Large intestine (tissue), 3 donors: ENCODE data around the gene BANP. TPM values are rescaled to one million over a fixed set of nuclear protein-coding genes. Genes with fewer than 3 reads are reported as not detected.

Experiments used
- DNase-seq, 2 donors: peaks; one replicate each; pipeline versions ENCODE4 v3.0.0 to v3.0.0-alpha.2; 2013
- H3K27ac ChIP-seq: one replicate; pipeline ENCODE4 v1.5.1; 2013; ENCODE audit warnings: low read length
- H3K27me3 ChIP-seq: 2 replicates; pipeline ENCODE4 v1.6.1; 2013; ENCODE audit warnings: low read length; ENCODE audit not compliant: control insufficient read depth, insufficient read depth
- H3K36me3 ChIP-seq: 2 replicates; pipeline ENCODE4 v1.6.1; 2013; ENCODE audit warnings: low read length; ENCODE audit not compliant: control insufficient read depth, insufficient read depth
- H3K4me1 ChIP-seq: one replicate; pipeline ENCODE4 v1.6.1; 2013; ENCODE audit warnings: low read length; ENCODE audit not compliant: control insufficient read depth, insufficient read depth
- H3K4me3 ChIP-seq: one replicate; pipeline ENCODE4 v1.5.1; 2013; ENCODE audit warnings: low read length
- H3K9me3 ChIP-seq: one replicate; pipeline ENCODE4 v1.6.1; 2013; ENCODE audit warnings: mild to moderate bottlenecking, low read depth, low read length, moderate library complexity; ENCODE audit not compliant: control insufficient read depth
- WGBS: methylation state at CpG from one replicate; pipeline ENCODE4 v1.1.5; 2013; ENCODE audit warnings: low lambda C conversion rate; ENCODE audit not compliant: insufficient coverage; 5-methylcytosine and 5-hydroxymethylcytosine counted together
- polyA plus RNA-seq: library from polyadenylated mRNA; unstranded; fragments of 120-200 nt; gene quantifications from one replicate; pipeline ENCODE4 v1.2.1, GENCODE V29; 2013

BANP gene
- polyA plus RNA-seq, 1 donor, result 16.2 TPM

DNA sequence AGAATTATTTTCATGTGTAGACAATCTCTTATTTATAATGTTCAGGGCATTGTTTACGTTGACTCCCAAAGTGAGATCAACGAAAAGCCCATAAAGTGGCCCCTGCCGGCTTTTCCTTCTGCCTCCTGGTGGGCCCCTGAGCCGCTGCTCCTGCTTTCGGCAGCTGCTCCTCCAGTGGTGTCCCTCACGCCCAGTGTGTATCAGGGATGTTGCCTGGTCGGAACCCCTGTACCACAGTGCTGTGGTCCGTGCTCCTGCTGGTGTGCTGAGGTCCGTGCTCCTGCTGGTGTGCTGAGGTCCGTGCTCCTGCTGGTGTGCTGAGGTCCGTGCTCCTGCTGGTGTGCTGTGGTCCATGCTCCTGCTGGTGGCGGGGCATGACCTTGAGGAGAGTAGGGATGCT, 107.6 kb downstream of the BANP start:
- peaks cover 16% of the 10 kb centered on the region for H3K36me3 ChIP-seq
- H3K27me3 ChIP-seq, result no peaks in the 10 kb centered on the region
- no peak overlapping the region for H3K4me3 ChIP-seq
- H3K9me3 ChIP-seq, result no peaks in the 10 kb centered on the region
- no peak overlapping the region for H3K27ac ChIP-seq
- WGBS, result no CpG with 5 or more reads among the region's 12 CpGs
- no peak for DNase-seq
- H3K4me1 ChIP-seq, result peaks cover 2% of the 10 kb centered on the region

DNA sequence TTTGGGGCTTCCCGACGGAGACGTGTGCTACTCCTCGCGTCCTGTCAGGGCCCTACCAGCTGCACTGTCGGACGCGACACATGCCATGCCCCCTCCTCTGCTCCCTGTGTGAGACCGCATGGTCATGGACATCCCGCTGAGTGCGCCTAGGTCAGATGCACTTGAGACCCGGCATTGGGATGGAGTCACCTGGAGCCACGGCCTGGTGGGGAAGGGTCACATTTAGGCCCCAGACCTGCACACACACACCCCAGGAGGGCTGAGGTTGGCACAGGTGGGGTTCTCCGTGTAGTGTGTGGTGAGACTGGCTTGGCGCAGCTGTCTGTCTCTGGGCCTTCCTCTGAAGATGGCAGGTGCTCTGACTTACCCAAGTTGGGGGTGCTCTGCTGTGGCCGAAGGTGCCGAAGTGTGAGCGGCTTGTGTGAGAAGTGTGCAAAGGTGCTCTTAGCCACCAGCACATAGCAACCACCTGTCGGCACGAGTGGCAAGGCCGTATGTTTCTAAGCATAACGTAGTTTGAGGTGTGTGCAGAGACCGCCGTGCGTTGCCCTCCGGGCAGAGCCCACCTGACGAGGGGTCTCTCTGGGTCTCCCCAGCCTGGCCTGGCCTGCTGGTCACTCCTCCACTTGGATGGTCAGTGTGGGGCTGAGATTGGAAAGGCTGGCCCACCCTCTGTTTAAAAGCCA, 108.6 kb downstream of the BANP start:
- peaks cover 19% of the 10 kb centered on the region for H3K36me3 ChIP-seq
- no peak overlapping the region for H3K4me3 ChIP-seq
- no peak overlapping the region for H3K27ac ChIP-seq
- H3K27me3 ChIP-seq, result no peaks in the 10 kb centered on the region
- no CpG with 5 or more reads among the region's 27 CpGs for WGBS
- no peaks in the 10 kb centered on the region for H3K9me3 ChIP-seq
- DNase-seq, result no peak
- H3K4me1 ChIP-seq, result peaks cover 2% of the 10 kb centered on the region

DNA sequence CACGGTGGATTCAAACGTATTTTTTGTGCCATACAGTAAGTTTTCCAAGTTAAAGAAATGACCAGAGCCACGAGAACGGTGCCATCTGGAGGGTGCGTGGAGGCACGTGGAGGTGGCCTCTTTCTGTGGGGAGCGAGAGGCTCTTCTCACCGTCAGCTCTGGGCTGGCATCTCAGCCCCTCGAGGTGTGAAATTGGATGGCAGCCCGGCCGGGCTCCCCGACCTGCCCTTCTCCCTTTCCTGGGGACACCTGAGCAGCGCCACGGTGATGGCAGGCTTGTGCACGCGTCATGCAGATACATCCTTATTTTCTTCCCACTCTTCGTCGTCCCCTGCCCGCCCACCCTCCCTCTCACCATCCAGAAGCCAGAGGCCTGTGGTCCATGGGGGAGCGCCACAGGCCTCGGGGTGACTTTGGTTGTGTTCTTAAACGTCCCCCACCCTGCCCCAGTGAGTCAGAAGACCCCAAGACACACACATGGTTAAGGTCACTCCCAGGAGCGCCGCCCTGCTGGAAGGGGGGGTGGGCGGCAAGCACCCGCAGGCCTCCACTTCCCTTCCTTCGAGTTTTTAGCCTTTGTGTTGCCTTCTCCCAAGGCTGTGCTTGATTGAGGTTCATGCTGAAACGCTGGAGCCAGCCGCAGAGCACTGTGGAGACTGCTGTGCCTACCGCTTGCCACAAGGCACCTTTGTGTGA, 109.4 kb downstream of the BANP start:
- peaks cover 2% of the 10 kb centered on the region for H3K4me1 ChIP-seq
- 100% methylated on average over 3 of the region's 30 CpGs for WGBS
- DNase-seq, result no peak
- peaks cover 22% of the 10 kb centered on the region for H3K36me3 ChIP-seq
- no peaks in the 10 kb centered on the region for H3K9me3 ChIP-seq
- no peak overlapping the region for H3K4me3 ChIP-seq
- no peak overlapping the region for H3K27ac ChIP-seq
- no peaks in the 10 kb centered on the region for H3K27me3 ChIP-seq

DNA sequence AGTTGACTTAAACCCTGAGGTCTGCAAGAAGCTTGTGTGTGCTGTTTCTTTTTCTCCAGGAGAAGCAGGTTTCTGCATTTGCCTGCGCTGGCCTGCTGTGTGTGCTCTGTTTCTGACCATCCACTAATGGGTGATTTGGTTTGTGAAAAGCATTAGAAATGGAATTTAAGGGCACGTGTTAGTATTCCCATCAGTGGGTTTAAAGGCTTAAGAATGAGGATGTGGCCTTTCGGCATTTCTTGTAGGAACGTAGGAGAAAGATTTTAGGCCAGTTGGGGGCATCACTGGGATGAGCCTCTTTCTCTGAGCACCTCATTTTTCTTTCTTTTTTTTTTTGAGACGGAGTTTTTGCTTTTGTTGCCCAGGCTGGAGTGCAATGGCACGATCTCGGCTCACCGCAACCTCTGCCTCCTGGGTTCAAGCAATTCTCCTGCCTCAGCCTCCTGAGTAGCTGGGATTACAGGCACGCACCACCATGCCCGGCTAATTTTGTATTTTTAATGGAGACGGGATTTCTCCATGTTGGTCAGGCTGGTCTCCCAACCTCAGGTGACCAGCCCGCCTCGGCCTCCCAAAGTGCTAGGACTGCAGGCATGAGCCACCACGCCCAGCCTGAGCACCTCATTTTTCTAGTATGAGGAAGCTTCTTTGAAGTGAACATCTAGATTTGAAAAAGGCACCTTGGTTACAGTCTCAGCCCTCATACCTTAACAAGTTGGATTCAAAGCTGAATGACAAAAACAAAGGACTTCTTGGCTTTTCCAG, 110.3 kb downstream of the BANP start:
- 100% methylated on average over 1 of the region's 14 CpGs for WGBS
- Histone ChIP-seq H3K27ac (no peak overlapping the region), H3K36me3 (peaks cover 22% of the 10 kb centered on the region), H3K4me3 (no peak overlapping the region), H3K4me1 (peaks cover 2% of the 10 kb centered on the region), H3K9me3 (no peaks in the 10 kb centered on the region), H3K27me3 (no peaks in the 10 kb centered on the region)
- no peak for DNase-seq

DNA sequence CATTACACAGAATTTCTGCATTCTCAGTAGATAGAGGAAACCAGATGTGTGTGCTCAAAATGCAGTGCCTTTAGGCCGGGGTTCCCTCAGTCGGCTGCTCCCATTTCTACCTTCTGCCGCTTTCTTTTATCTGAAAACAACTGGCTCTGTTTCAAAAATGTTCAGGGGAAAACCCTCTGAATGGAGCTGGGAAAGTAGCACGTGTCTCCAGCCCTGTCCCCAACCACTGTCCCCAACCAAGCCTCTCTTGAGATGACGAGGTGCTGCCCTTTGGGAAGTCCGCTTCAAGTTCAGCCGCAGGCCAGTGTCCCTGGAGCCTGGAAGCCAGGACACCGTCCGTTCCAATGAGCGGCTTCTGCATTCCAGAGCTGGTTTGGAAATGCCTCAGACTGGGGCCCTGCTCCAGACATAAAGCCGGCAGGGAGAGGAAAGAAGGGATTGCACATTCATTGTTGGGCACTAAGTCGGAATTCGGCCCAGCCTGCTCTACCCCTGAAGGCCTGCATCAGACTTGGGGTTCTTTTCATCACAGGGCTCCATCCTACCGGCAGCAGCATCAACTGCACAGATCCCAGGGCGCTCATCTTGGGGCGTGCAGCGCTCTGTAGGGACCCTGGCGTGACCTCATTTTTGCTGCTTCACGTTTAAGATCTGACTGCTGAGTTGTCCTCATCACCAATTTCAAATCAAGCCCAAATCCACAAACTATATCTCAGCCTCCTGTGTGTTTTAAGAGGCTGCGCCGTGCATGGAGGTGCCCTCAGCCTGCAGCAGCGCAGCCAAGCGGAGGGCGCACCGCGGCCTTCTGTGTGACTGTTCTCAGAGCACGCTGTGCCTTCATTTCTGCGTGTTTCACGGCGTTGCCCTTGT, 111.3 kb downstream of the BANP start:
- WGBS, result 60% methylated on average over 1 of the region's 30 CpGs
- no peak for DNase-seq
- Histone ChIP-seq H3K27me3 (no peaks in the 10 kb centered on the region), H3K27ac (no peak overlapping the region), H3K9me3 (no peaks in the 10 kb centered on the region), H3K4me1 (peaks cover 2% of the 10 kb centered on the region), H3K4me3 (no peak overlapping the region), H3K36me3 (peaks cover 19% of the 10 kb centered on the region)

DNA sequence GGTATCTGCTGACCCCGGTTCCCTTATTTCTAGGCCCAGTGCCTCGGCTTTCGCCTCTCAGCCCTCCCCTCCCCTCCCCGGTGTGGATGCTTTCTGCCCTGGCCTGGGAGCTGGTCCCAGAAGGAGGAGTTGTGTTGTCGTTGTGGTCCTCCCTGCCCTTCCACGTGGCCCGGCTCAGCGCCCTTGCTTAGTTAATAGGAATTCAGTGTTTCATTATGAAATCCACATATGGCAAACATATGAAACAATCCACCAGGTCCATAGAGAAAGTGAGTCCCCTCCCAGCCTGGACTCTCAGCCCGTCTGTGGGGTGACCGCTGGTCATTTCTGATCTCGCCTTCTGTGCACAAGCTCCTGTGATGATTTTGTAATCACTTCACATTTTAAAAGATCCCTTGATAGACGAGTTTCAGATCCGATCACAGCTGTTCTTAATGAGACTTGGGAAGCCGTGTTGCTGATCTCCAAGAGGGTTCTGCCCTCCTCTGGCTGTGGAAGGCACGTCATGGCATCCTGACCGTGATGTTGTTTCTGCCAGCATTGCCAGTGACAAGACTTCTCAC, 112.1 kb downstream of the BANP start:
- Histone ChIP-seq H3K27ac (no peak overlapping the region), H3K9me3 (no peaks in the 10 kb centered on the region), H3K4me3 (no peak overlapping the region), H3K4me1 (peaks cover 2% of the 10 kb centered on the region), H3K27me3 (no peaks in the 10 kb centered on the region), H3K36me3 (peaks cover 17% of the 10 kb centered on the region)
- no peak for DNase-seq
- WGBS, result 83% methylated on average over 1 of the region's 16 CpGs

DNA sequence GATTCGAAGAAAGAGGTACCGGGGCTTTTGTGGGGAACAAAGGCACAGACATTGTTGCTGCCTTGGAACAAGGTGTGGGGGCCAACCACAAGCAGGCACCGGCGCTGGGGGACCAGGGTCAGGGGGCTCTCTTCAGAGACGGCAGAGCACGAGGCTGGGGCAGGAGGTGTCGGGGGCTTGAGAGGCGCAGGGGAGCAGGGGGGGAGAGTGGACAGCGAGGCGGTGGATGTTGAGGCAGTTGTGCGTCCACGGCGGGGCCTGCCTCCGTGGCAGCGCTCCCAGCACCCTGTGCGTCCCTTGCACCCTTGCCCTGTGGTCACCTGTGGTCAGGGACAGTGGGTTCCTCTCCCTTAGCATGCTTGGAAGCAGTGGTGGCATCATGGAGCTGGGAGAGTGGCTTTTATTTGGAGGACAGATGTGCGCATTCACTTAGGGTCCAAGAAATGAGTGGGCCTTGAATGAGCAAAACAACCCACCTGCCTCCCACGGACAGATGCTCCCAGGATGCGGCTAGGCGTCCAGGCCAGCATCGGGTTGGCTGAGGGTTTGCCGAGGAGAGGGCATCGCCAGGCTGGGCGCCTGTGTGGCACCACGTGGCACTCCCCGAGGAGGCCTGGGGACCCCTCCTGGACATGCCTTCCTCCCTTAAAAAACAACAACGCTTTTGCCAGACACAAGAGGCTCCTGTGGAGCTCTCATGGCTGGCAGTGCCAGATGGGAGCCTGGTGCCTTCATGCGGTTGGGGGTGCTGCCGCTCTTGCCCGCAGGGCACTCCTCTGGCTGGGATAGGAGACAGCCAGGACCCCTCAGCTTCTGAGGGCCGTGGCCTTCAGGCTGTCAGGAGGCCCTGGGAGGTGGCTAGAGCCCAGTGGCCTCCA, 113.0 kb downstream of the BANP start:
- Histone ChIP-seq H3K9me3 (no peaks in the 10 kb centered on the region), H3K27ac (no peak overlapping the region), H3K27me3 (no peaks in the 10 kb centered on the region), H3K4me3 (no peak overlapping the region), H3K4me1 (peaks cover 2% of the 10 kb centered on the region), H3K36me3 (peaks cover 17% of the 10 kb centered on the region)
- 100% methylated on average over 1 of the region's 31 CpGs for WGBS
- no peak for DNase-seq

DNA sequence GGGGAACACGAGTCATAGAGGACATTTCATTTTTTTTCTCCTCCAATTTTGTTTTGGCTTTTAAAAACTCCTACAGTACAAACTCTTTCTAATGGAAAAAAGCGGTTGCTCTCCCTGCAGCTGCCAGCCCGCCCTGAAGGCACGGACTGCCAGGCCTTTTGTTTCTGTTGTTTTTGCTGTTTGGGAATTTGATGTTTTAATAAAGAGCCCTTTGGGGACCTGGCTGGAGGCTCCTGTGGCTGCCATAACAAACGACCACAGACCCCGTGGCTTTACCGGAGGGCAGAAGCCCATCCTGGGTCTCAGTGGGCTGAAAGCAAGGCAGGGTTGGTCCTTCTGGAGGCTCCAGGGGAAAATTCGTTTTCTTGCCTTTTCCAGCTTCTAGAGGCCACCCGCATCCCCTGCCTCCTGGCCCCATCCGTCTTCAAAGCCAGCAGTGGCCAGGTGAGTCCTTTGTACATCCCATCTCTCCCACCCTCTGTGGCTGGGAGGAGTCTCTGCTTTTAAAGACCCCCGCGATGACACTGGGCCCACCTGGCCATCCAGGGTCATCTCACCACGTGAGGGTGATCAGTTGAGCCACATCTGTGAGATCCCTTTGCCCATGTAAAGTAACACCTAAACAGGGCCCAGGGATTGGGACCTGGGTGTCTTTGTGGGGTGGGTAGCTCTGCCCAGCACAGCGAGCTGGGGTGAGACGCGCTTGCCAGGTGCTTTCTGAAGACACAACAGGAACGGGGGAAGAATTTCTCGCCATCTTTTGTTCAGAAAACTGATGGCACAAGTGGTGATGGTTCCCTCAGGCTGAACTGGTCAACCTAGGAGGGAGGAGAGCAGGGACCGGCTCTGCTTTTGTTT, 113.9 kb downstream of the BANP start:
- no peaks in the 10 kb centered on the region for H3K27me3 ChIP-seq
- peaks cover 2% of the 10 kb centered on the region for H3K4me1 ChIP-seq
- H3K9me3 ChIP-seq, result no peaks in the 10 kb centered on the region
- 100% methylated on average over 1 of the region's 19 CpGs for WGBS
- DNase-seq, result no peak
- peaks cover 19% of the 10 kb centered on the region for H3K36me3 ChIP-seq
- H3K4me3 ChIP-seq, result no peak overlapping the region
- H3K27ac ChIP-seq, result no peak overlapping the region

DNA sequence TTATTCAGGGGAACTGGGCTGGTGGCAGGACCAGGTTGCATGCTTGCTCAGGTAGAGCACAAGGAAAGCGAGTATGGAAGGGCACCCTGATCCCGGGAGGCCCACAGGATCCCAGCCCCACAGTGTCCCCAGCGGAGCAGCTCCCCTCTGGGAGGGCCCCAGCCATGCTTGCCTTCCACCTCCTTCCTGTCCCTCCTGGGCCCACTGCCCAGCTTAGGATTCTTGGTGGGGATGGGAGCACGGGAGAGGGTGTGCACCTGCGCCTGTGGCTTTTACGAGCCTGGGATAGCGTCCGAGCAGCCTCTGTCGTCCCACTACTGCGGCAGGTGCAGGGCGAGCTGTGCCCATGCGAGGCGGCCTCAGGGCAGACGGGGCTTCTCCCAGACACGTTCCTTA, 114.5 kb downstream of the BANP start:
- H3K9me3 ChIP-seq, result no peaks in the 10 kb centered on the region
- H3K4me3 ChIP-seq, result no peak overlapping the region
- H3K4me1 ChIP-seq, result peaks cover 2% of the 10 kb centered on the region
- no peak overlapping the region for H3K27ac ChIP-seq
- no peaks in the 10 kb centered on the region for H3K27me3 ChIP-seq
- WGBS, result no CpG with 5 or more reads among the region's 15 CpGs
- H3K36me3 ChIP-seq, result peaks cover 23% of the 10 kb centered on the region
- DNase-seq, result no peak
